ENCODE results near the gene LRRTM3.

LRRTM3 gene

DNA sequence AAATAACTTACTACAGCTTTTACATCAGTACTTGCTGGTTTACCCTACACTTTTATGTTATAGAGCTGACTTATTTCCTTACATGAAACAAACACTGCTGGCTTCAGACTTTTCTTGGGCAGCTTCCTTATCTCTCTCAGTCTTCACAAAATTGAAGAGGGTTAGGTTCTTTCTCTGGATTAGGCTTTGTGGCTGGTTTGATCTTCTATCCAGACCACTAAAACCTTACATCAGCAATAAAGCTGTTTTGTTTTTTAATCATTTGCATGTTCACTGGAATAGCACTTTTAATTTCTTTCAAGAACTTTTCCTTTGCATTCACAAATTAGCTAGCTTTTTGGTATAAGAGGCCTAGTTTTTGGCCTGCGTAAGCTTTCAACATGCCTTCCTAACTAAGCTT, 218.7 kb downstream of the LRRTM3 start:
- no peak for DNase-seq
